DMS153 (cell line): ENCODE data around the gene CP.
"Not testable (repeated sequence)": the region's sequence is repeated elsewhere in the genome, so short reads cannot be mapped to it uniquely, and the experiment has no call there.

ENCODE experiments used
- DNase-seq: peaks from one replicate; lab custom pipeline; 2025; lab: John Stamatoyannopoulos, UW

CP gene

GRCh38 chr3:149221783-149222517, at the start of gene CP:
Gene CP (minus strand): TSS chr3:149221829. CDS start chr3:149221792, 37 bp downstream.
- DNase-seq = no peak

GRCh38 chr3:149270180-149270579, 48.6 kb upstream of the CP start:
- no peak for DNase-seq

- DNase-seq = no peak
These were observed 48.1 kb upstream of the CP start for GRCh38 chr3:149269687-149270086.

- DNase-seq = no peak
These were observed 45.9 kb upstream of the CP start for GRCh38 chr3:149267565-149267964.

- no peak for DNase-seq
These were observed 45.1 kb upstream of the CP start for GRCh38 chr3:149266736-149267135.

- DNase-seq = no peak
These were observed 42.2 kb upstream of the CP start for GRCh38 chr3:149263856-149264255.

GRCh38 chr3:149258714-149259113, 37.1 kb upstream of the CP start:
- no peak for DNase-seq

GRCh38 chr3:149258298-149258697, 36.7 kb upstream of the CP start:
- DNase-seq = no peak

GRCh38 chr3:149252272-149252671, 30.6 kb upstream of the CP start:
- DNase-seq = no peak

GRCh38 chr3:149251186-149251585, 29.6 kb upstream of the CP start:
- no peak for DNase-seq

- no peak for DNase-seq
These were observed 26.5 kb upstream of the CP start for GRCh38 chr3:149247929-149248691.

- peak; percentile 15 for DNase-seq
These were observed 25.5 kb upstream of the CP start for GRCh38 chr3:149247008-149247710.

GRCh38 chr3:149245738-149246451, 24.3 kb upstream of the CP start:
- DNase-seq = peak; percentile 21

GRCh38 chr3:149243540-149243939, 21.9 kb upstream of the CP start:
- DNase-seq = no peak

GRCh38 chr3:149239357-149239936, 17.8 kb upstream of the CP start:
- DNase-seq = no peak

- not testable (repeated sequence) for DNase-seq
These were observed 16.6 kb upstream of the CP start for GRCh38 chr3:149238268-149238667.

GRCh38 chr3:149235599-149236424, 14.2 kb upstream of the CP start:
- DNase-seq = no peak

- no peak for DNase-seq
These were observed 13.1 kb upstream of the CP start for GRCh38 chr3:149234671-149235245.

- DNase-seq = no peak
These were observed 11.7 kb upstream of the CP start for GRCh38 chr3:149233323-149233722.

GRCh38 chr3:149231871-149232270, 10.2 kb upstream of the CP start:
- DNase-seq = no peak
